ENCODE data around the gene TMC7. TPM values are rescaled to one million over a fixed set of nuclear protein-coding genes. Genes with fewer than 3 reads are reported as not detected.

TMC7 gene
- total and polyA plus RNA-seq, 2 of the 13 experiments (the other 11 are each of a cell fraction or from before 2014, with no cell fraction given): 1.2 to 5.1 TPM

DNA sequence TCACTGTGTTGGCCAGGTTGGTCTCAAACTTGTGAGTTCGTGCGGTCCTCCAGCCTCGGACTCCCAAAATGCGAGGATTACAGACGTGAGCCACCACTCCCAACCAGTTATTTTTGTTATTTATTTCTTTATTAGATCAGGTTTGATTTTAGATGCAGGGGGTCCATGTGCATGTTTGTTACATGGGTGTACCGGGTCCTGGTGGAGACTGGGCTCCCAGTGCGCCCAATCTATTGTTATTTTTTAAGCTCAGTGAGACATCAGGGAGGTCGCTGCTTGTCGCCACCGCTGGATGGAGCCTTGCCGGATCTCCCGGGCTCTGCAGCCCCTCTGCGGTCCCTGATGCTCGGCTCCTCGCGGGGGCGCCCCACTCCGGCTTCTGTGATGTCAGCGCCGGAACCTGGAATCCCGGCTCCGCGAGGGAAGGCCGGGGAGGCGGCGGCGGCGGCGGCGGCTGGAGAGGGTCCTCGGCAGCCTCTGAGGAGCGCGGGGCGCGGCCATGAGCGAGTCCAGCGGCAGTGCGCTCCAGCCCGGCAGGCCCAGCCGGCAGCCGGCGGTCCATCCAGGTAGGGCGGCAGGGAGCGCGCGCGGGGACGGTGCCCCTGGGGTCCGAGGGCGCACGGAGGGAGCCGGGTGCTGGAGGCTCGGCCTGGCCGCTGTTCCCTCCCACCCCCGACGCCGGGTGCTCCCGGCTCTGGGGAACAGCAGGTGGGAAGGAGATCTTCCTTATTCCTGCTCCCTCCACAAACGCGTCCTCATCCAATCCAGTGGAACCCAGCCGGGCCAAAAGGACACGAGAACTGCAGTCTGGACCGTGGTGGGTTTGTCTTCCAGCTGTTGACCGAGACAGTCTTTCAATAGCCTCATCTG is at the start of gene TMC7 (continued):
- TF ChIP-seq, protein P1, sequence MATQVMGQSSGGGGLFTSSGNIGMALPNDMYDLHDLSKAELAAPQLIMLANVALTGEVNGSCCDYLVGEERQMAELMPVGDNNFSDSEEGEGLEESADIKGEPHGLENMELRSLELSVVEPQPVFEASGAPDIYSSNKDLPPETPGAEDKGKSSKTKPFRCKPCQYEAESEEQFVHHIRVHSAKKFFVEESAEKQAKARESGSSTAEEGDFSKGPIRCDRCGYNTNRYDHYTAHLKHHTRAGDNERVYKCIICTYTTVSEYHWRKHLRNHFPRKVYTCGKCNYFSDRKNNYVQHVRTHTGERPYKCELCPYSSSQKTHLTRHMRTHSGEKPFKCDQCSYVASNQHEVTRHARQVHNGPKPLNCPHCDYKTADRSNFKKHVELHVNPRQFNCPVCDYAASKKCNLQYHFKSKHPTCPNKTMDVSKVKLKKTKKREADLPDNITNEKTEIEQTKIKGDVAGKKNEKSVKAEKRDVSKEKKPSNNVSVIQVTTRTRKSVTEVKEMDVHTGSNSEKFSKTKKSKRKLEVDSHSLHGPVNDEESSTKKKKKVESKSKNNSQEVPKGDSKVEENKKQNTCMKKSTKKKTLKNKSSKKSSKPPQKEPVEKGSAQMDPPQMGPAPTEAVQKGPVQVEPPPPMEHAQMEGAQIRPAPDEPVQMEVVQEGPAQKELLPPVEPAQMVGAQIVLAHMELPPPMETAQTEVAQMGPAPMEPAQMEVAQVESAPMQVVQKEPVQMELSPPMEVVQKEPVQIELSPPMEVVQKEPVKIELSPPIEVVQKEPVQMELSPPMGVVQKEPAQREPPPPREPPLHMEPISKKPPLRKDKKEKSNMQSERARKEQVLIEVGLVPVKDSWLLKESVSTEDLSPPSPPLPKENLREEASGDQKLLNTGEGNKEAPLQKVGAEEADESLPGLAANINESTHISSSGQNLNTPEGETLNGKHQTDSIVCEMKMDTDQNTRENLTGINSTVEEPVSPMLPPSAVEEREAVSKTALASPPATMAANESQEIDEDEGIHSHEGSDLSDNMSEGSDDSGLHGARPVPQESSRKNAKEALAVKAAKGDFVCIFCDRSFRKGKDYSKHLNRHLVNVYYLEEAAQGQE (IDR thresholded peaks at IDR 0.05; ENCODE audit: borderline replicate concordance in 1 of 2, low read depth in 1 of 2, low read length in 2 of 2): no peak
- TF ChIP-seq SNAI1 (CRISPR knock-in tag; IDR thresholded peaks at IDR 0.05; ENCODE audit: borderline replicate concordance) (peak; percentile 72), ZNF337 (CRISPR knock-in tag; IDR thresholded peaks at IDR 0.05; ENCODE audit: borderline replicate concordance, low read depth) (no peak), ZNF260 (CRISPR knock-in tag; IDR thresholded peaks at IDR 0.05; ENCODE audit: borderline replicate concordance, low read depth) (no peak), ZNF124 (CRISPR knock-in tag; IDR thresholded peaks at IDR 0.05) (peak; percentile 75; the same call in 1 of the 2 replicates), DR1 (CRISPR knock-in tag; IDR thresholded peaks at IDR 0.05) (no peak), ZNF607 (CRISPR knock-in tag; IDR thresholded peaks at IDR 0.05; ENCODE audit: borderline replicate concordance) (peak; percentile 94), JUN (CRISPR knock-in tag; IDR thresholded peaks at IDR 0.05) (peak; percentile 86), ZNF792 (CRISPR knock-in tag; IDR thresholded peaks at IDR 0.05) (peak; percentile 69; the same call in 1 of the 2 replicates), RAD21 (CRISPR knock-in tag; IDR thresholded peaks at IDR 0.05) (peak; percentile 100), CBX1 (IDR thresholded peaks at IDR 0.05; ENCODE audit: low read depth) (no peak), MTA1 (CRISPR knock-in tag; IDR thresholded peaks at IDR 0.05; ENCODE audit: borderline replicate concordance) (peak; percentile 96; the same call in 1 of the 2 replicates), ZNF546 (CRISPR knock-in tag; conservative IDR thresholded peaks at IDR 0.05) (peak; percentile 86; the same call in 1 of the 2 replicates), TBX3 (IDR thresholded peaks at IDR 0.05; ENCODE audit: borderline replicate concordance) (no peak), FOSL2 (CRISPR knock-in tag; IDR thresholded peaks at IDR 0.05) (peak; percentile 69), ZNF468 (CRISPR knock-in tag; IDR thresholded peaks at IDR 0.05) (peak; percentile 85; the same call in 1 of the 2 replicates), YEATS2 (CRISPR knock-in tag; IDR thresholded peaks at IDR 0.05; ENCODE audit: borderline replicate concordance) (no peak), ZNF446 (CRISPR knock-in tag; IDR thresholded peaks at IDR 0.05) (0 out of 2 replicates have a peak, but pooled peaks have one; percentile 78), RORA (CRISPR knock-in tag; IDR thresholded peaks at IDR 0.05) (no peak), FOXP1 (IDR thresholded peaks at IDR 0.05) (no peak), FOXP1 (CRISPR knock-in tag; IDR thresholded peaks at IDR 0.05) (no peak), KDM6A (CRISPR knock-in tag; IDR thresholded peaks at IDR 0.05; ENCODE audit: low read depth) (no peak), ZNF572 (CRISPR knock-in tag; IDR thresholded peaks at IDR 0.05) (0 out of 2 replicates have a peak, but pooled peaks have one; percentile 43), MXD4 (CRISPR knock-in tag; IDR thresholded peaks at IDR 0.05) (peak; percentile 88)
- TF ChIP-seq, protein P2, sequence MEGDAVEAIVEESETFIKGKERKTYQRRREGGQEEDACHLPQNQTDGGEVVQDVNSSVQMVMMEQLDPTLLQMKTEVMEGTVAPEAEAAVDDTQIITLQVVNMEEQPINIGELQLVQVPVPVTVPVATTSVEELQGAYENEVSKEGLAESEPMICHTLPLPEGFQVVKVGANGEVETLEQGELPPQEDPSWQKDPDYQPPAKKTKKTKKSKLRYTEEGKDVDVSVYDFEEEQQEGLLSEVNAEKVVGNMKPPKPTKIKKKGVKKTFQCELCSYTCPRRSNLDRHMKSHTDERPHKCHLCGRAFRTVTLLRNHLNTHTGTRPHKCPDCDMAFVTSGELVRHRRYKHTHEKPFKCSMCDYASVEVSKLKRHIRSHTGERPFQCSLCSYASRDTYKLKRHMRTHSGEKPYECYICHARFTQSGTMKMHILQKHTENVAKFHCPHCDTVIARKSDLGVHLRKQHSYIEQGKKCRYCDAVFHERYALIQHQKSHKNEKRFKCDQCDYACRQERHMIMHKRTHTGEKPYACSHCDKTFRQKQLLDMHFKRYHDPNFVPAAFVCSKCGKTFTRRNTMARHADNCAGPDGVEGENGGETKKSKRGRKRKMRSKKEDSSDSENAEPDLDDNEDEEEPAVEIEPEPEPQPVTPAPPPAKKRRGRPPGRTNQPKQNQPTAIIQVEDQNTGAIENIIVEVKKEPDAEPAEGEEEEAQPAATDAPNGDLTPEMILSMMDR (CRISPR knock-in tag; IDR thresholded peaks at IDR 0.05): peak; percentile 99
- TF ChIP-seq, protein P3, sequence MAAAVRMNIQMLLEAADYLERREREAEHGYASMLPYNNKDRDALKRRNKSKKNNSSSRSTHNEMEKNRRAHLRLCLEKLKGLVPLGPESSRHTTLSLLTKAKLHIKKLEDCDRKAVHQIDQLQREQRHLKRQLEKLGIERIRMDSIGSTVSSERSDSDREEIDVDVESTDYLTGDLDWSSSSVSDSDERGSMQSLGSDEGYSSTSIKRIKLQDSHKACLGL (CRISPR knock-in tag; IDR thresholded peaks at IDR 0.05): peak; percentile 33
